Eye (tissue), 1 donor: Measurements from ENCODE around the gene CST11.
"Not testable (repeated sequence)": the region's sequence is repeated elsewhere in the genome, so short reads cannot be mapped to it uniquely, and the experiment has no call there.

Source experiments
- DNase-seq: peaks from one replicate; pipeline ENCODE4 v3.0.0-alpha.2; 2015

CST11 gene, protein sequence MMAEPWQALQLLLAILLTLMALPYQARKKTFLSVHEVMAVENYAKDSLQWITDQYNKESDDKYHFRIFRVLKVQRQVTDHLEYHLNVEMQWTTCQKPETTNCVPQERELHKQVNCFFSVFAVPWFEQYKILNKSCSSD

DNA sequence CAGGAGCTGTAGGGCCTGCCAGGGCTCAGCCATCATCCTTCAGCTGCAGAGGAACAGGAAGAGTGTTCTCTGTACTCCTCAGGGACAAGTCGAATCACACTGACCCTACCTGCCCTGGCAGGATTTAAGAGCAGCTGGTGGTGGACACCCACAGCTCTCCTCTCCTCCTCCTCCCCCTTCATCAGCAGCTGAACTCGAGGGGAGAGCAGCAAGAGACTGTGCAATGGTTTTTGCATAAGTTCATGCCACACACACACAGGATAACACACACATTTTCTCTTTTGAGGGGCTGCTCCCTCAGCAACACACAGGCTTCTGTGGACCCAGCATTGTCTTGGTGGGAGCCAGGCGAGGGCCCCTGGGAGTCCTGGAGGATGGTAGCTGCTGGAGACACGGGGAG lies at the start of gene CST11:
TSS of gene CST11 (minus strand) at position 101 of the 400 bp plus-strand sequence. CDS start at position 36, 65 bp downstream.
- DNase-seq = no peak

GRCh38 chr20:23501926-23502325 lies 49.2 kb upstream of the CST11 start:
- no peak for DNase-seq

DNA sequence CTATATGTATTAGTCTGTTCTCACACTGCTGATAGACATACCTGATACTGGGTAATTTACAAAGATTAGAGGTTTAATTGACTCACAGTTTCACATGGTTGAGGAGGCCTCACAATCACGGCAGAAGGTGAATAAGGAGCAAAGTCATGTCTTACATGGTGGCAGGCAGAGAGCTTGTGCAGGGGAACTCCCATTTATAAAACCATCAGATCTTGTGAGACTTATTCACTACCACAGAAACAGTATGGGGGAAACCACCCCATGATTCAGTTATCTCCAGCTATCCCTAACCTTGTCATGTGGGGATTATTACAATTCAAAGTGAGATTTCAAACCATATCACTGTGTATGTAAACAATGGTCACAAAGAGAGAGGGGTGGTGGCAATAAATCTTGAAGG lies 44.9 kb upstream of the CST11 start:
- no peak for DNase-seq

DNA sequence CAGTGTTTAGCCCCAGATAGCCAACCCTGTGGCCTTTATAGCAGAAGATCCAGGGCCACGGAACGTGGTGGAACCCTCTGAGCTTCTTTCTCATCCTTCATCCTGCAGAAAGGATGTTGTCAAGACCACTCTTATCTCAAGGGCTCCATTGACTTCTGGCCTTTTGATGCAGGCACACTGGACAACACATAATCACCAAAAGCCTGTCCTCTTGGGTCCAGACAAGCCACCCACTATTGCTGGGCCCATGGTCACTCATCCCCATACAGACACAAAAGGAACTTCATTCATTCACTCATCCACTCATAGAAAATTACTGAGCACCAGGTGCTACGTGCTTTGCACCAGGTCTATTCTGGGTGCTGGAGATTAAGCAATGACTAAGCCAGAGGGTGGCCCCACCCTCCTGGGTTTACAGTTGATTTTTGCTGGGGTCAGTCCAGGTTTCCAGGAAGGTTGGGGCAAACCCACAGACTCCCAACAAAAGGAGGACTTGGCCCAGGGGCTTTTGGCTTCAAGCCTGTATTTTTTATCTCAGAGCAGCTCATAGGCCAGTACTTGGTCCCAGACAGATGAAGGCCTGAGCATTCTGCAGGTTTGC lies 40.6 kb upstream of the CST11 start:
- no peak for DNase-seq

DNA sequence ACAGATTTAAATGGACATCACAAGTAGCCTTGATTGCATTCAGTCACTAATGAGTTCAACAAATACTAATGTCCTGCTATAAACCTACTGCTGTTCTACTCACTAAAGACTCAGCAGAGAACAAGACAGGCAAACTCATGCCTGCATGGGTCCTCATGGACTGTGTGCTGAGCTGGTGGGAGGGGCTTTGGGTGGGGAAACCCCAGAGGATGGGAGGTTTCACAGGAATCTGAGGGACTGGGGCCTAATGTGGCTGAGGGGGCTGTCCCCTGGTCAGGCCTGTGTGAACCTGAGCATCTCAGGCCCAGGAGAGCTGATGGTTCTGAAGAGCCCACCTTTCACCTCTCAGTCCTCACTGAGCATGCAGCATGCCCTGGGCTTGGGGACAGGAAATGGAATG lies 39.6 kb upstream of the CST11 start:
- DNase-seq = no peak

- DNase-seq = no peak
These were observed 38.1 kb upstream of the CST11 start, which contains the start of gene CST8 for GRCh38 chr20:23490817-23491216. Gene CST8 (plus strand): TSS chr20:23491117. CDS start chr20:23491668, 551 bp downstream.

- DNase-seq = no peak
These were observed 36.3 kb upstream of the CST11 start for GRCh38 chr20:23488996-23489395.

GRCh38 chr20:23488470-23488869 lies 35.8 kb upstream of the CST11 start:
- no peak for DNase-seq

DNA sequence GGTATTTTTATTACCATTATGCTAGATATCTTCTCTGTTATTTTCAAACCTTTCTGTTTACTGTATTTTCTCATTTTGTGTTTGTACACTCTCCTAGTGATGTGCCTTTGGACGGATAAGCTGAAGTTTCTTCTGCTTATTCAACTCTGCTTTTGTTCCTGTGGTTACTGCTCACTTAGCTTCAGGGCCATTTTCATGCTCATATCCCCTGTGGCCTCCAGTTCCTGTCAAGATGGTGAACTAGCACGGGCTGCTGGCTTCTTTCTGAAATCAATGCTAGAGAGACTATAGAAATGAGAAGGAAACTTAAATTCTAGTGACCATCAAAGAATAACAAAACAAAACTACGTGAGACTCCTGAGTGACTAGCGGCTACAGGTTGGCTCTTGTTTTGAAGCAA lies 31.4 kb upstream of the CST11 start:
- peak; percentile 38 for DNase-seq

- DNase-seq = no peak
These were observed 29.5 kb upstream of the CST11 start for GRCh38 chr20:23482138-23482537.

- no peak for DNase-seq
These were observed 26.4 kb upstream of the CST11 start for GRCh38 chr20:23479043-23479442.

DNA sequence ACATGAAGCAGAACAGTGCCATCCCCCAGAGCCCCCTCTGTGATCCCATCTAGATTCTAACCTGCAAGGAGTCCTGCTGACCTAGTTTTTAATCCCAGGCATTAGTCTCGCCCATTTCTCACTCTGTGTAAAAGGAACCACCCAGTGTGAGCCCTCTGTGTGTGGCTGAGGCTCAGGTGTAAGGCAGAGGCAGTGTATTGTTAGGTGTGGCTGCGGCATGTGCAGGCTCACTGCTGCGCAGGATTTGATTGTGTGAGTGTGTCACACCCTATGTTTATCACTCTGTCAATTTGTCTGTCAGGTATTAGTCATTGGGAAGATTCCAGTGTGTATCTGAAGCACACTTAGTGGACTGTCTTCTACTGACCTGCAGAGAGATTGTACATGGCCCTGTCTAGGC lies 24.5 kb upstream of the CST11 start:
- DNase-seq = peak; percentile 34

- no peak for DNase-seq
These were observed 23.5 kb upstream of the CST11 start for GRCh38 chr20:23476015-23476754.

DNA sequence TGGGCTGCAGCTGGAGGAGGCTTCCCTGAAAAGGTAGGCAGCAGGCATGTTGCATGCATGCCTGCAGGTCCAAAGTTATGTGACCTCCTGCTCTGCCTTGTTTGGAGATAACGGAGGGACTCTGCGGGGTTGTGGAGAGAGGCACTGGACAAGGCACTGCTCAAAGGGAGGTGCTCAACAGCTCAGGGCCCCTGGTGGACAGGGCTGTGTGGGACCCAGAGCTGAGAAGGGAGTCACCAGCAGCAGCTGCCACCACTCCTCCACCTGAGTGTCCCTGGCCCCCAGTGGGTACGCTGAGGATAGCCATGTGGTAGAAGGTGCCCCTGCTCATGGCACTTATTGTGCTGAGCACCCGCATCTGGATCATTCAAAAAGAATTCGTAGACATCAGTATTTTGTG lies 22.7 kb upstream of the CST11 start:
- no peak for DNase-seq

DNA sequence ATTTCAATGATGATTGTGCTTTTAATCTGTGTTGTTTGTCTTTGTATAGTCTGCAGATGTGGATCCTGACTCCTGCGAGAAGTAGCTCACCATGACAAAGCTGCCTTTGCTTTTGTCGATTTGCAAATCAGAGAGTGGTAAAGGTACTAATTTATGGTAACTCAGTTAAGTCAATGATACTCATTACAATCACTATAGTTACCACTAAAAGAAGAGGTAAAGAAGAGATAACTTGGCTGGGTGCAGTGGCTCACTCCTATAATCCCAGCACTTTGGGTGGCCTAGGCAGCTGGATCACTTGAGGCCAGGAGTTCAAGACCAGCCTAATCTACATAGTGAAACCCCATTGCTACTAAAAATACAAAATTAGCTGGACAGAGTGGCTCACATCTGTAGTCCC lies 20.6 kb upstream of the CST11 start:
- not testable (repeated sequence) for DNase-seq

- DNase-seq = not testable (repeated sequence)
These were observed 19.6 kb upstream of the CST11 start for GRCh38 chr20:23472306-23472705.

DNA sequence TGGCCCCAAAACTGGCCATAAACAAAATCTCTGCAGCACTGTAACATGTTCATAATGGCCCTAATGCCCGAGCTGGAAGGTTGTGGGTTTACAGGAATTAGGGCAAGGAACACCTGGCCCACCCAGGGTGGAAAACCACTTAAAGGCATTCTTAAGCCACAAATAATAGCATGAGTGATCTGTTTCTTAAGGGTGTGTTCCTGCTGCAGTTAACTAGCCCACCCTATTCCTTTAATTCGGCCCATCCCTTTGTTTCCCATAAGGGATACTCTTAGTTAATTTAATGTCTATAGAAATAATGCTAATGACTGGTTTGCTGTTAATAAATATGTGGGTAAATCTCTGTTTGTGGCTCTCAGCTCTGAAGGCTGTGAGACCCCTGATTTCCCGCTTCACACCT lies 14.3 kb upstream of the CST11 start:
- not testable (repeated sequence) for DNase-seq

- no peak for DNase-seq
These were observed 8.5 kb upstream of the CST11 start for GRCh38 chr20:23461180-23461579.

DNA sequence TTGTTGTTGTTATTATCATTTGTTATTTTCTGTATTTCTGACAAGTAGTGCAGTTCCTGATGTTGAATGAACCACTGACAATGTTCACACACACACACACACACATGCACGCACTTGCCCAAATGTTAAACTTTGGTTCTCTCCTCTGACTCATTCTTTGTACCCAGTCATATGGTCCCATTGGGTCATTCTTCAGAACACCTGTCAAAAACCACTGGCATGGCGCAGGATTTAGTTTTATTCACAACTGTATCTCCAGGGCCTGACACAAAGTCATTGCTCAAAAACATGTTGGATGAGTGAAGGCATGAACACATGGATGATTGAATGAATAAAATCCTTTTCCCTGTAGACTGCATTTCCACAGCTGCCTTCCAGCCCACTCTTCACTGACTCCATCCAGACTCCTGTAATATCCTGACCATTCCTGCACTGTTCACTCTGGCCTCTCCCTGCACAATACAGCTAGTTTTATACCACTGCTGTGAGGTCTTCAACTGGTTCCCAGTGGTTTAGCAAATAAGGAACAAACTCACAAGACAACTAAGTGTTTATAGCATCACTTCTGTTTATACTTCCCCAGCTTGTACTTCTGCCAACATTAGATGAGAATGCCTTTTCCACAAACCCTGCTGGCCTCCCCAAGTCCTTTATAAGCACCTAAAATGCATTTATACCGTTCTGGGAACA lies 6.9 kb upstream of the CST11 start:
- no peak for DNase-seq

- DNase-seq = no peak
These were observed 4.2 kb upstream of the CST11 start for GRCh38 chr20:23456873-23457272.

- no peak for DNase-seq
These were observed 3.7 kb upstream of the CST11 start for GRCh38 chr20:23456409-23456808.

DNA sequence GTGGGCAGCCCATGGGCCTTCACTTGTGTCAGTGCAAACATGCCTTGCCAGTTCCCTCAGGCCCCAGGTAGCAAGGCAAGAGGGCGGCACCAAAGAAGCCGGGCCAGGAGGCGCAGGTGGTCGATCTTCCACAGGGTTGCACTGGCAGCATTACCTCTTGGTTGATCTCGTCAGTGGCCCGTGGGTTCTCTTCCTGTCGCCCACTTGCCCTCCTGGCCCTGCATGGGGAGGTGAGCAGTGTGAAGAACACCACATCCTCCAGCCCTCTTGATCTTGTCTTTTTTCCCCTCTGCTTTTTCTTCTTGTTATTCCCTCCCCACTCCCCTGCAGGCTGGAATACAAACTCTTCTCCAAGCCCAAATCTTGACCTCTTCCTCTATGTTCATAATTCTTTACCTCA lies 3.0 kb upstream of the CST11 start:
- DNase-seq = no peak

DNA sequence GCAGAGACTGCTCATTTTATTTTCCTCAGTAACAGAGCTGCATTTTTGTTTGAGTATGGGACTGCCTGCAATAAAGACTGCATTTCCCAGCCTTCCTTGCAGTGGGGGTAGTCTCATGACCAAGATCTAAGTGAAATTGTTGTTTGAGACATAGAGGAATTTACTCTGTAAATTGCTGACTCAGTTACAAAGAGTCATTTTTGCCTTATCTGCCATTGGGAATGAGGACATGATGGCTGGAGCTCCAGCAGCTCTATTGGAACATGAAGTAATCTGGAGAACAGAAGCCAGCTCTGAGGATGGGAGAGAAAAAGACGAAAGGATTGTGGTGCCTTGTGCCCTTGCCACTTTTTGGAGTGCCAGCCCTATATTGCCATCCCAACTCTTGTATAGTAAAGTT lies 2.1 kb upstream of the CST11 start:
- DNase-seq = no peak
